SJSA1 (cell line): ENCODE measurements around the gene SMARCC2. TPM values are rescaled to one million over a fixed set of nuclear protein-coding genes. Genes with fewer than 3 reads are reported as not detected.
"Not testable (repeated sequence)": the region's sequence is repeated elsewhere in the genome, so short reads cannot be mapped to it uniquely, and the experiment has no call there.

ENCODE experiments used
- DNase-seq, 2 experiments: peaks; one replicate each; pipeline ENCODE4 v3.0.0-alpha.2; 2015 to 2020; ENCODE audit warnings: low spot score in 2 of 2, low read depth in 1 of 2
- H3K27ac ChIP-seq: fragments of 250-450 bp; sonication (Bioruptor Pico); 2 replicates; pipeline ENCODE4 v1.5.1; 2020; ENCODE audit warnings: mild to moderate bottlenecking, moderate library complexity
- H3K27me3 ChIP-seq: fragments of 250-450 bp; sonication (Bioruptor Pico); replicated peaks from 2 replicates; pipeline ENCODE4 v1.5.1; 2020; ENCODE audit warnings: mild to moderate bottlenecking, moderate library complexity
- H3K36me3 ChIP-seq: fragments of 250-450 bp; sonication (Bioruptor Pico); 2 replicates; pipeline ENCODE4 v1.5.1; 2020; ENCODE audit warnings: mild to moderate bottlenecking
- H3K4me1 ChIP-seq: fragments of 250-450 bp; sonication (Bioruptor Pico); replicated peaks from 2 replicates; pipeline ENCODE4 v1.6.1; 2021; ENCODE audit warnings: mild to moderate bottlenecking
- H3K4me3 ChIP-seq: fragments of 250-450 bp; sonication (Bioruptor Pico); 2 replicates; pipeline ENCODE4 v1.5.1; 2020; ENCODE audit warnings: mild to moderate bottlenecking
- H3K9me3 ChIP-seq: fragments of 250-450 bp; sonication (Bioruptor Pico); replicated peaks from 2 replicates; pipeline ENCODE4 v1.5.1; 2020; ENCODE audit warnings: mild to moderate bottlenecking
- total RNA-seq: library from RNA; depleted of rRNA; stranded (reverse); fragments of >200 nt; shearing (Covaris generic); gene quantifications from 2 replicates; pipeline ENCODE4 v1.2.3, GENCODE V29; 2014

SMARCC2 gene
- total RNA-seq, 1 experiment from 2014 or later, result 33.4 TPM

DNA sequence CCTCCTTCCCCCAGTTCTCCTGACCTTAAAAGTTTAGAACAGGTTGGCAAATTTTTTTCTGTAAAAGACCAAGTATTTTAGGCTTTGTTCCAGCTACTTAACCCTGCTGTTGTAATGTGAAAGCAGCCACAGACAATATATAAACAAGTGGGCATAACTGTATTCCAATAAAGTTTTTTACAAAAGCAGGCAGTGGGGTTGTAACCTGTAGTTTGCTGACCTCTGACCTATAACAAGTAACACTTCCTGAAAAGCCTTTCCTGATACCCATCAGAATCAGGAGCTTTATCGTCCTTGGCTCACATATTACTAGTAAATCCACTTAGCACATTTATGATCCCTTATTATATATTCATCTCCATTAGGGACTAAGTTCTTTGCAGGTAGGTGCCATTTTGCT, 13.1 kb upstream of the SMARCC2 start:
- H3K27ac ChIP-seq, result no peak overlapping the region
- peaks cover 28% of the 10 kb centered on the region for H3K4me1 ChIP-seq
- no peaks in the 10 kb centered on the region for H3K9me3 ChIP-seq
- H3K36me3 ChIP-seq, result peaks cover 31% of the 10 kb centered on the region
- H3K4me3 ChIP-seq, result no peak overlapping the region
- no peak for DNase-seq
- H3K27me3 ChIP-seq, result no peaks in the 10 kb centered on the region

DNA sequence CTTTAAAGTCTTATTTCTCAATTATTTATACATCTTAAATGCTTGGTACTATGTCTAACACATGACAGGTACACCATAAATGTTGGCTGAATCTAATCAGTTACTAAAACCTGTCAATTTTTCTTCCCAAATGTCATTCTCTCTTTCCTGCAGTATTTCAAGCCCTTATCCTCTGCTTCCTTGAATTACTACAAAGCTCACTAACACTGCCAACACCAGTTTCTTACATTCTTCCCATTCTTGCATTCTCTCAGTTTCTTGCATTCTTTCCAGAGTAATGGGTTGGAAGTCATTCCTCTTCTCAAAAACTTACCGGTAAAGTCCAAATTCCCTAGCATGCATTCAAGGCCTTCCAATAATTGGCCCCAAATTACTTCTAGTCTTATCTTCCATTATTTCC, 9.6 kb upstream of the SMARCC2 start:
- Histone ChIP-seq H3K4me3 (no peak overlapping the region), H3K36me3 (no peaks in the 10 kb centered on the region; the same call in 1 of the 2 replicates), H3K27me3 (no peaks in the 10 kb centered on the region), H3K4me1 (peaks cover 26% of the 10 kb centered on the region), H3K27ac (no peak overlapping the region), H3K9me3 (no peaks in the 10 kb centered on the region)
- no peak for DNase-seq

DNA sequence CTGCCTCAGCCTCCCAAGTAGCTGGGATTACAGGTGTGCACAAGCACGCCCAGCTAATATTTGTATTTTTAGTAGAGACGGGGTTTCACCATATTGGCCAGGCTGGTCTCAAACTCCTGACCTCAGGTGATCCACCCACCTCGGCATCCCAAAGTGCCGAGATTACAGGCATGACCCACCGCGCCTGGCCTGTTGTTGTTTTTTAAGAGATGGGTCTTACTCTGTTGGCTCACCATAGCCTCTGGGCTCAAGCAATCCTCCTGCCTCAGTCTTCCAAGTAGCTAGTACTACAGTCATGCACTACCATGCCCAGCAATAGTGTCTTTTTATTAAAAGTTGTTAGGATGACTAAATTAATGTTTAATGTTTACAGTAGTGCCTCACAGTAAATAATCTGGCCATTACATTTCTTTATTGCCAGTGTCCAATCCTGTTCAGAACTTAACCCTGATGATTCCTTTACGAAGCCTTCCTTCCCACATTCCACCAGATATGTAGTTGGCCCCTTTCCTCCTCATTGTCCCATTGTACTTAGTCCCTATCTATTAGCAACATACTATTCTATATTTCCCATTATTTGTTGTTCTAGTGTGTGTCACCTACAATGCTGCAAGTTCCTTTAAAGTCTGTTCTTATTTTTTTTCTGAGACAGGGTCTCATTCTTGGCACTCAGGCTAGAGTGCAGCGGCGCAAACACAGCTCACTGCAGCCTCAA, 8.8 kb upstream of the SMARCC2 start:
- DNase-seq, result no peak
- Histone ChIP-seq H3K27ac (peak overlapping the region; percentile 73; the same call in 1 of the 2 replicates), H3K27me3 (no peaks in the 10 kb centered on the region), H3K36me3 (no peaks in the 10 kb centered on the region), H3K4me3 (no peak overlapping the region), H3K4me1 (peaks cover 26% of the 10 kb centered on the region), H3K9me3 (no peaks in the 10 kb centered on the region)

DNA sequence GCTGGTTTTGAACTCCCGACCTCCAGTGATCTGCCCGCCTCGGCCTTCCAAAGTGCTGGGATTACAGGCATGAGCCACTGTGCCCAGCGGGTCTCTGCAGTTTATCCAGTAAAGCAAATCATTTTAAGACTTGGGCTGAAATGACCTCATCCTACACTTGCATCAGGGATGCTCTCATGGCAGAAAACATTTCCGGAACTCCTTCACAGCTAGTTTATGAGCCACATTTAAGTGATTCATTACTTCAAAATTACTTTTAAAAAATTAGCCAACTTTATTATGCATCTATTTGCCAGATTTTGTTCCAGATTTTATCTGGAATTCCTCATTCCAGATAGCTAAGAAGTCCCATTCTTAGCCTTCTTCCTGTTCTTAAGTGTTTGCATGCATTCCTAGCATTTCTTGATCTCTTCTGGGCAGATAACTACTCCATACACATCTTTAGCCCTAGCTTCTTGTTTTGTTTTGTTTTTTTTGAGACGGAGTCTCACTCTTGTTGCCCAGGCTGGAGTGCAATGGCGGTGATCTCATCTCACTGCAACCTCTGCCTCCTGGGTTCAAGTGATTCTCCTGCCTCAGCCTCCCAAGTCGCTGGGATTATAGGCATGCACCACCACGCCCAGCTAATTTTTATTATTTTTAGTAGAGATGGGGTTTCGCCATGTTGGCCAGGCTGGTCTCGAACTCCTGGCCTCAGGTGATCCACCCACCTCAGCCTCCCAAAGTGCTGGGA, 7.7 kb upstream of the SMARCC2 start:
- not testable (repeated sequence) for H3K4me3 ChIP-seq, H3K36me3 ChIP-seq, H3K9me3 ChIP-seq, H3K27me3 ChIP-seq
- DNase-seq, result peak; percentile 73 to 91
- Histone ChIP-seq H3K27ac (peak overlapping the region; percentile 73), H3K4me1 (peaks cover 26% of the 10 kb centered on the region)

DNA sequence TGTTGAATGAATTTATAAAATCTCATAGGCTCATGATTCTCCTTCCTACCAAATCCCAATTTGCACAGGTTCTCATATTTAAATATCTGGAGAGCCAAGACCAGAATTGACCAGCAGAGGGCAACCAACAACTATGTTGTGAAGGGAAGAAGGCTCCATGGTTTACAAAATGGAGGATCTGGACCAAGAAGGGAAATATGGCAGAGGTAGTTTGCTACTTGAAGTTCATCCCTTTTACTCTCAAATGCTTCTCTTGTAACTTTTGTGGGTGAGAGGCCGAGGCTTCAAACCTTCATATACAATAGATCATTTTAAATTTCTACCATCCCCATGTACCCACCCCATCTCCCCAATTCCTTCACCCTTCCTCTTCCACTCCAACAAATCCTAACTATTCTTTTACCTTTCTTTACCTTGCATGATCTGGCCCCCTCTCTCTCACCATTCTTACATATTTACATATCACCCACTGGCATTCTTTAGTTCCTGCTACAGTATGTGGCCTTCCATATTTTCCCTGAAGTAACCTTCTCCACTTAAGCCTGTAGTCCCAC, 3.8 kb upstream of the SMARCC2 start:
- no peaks in the 10 kb centered on the region for H3K27me3 ChIP-seq
- H3K4me3 ChIP-seq, result no peak overlapping the region
- H3K9me3 ChIP-seq, result no peaks in the 10 kb centered on the region
- H3K36me3 ChIP-seq, result peaks cover 2% of the 10 kb centered on the region
- DNase-seq, result peak; percentile 71 to 82
- H3K4me1 ChIP-seq, result peaks cover 24% of the 10 kb centered on the region
- H3K27ac ChIP-seq, result no peak overlapping the region

DNA sequence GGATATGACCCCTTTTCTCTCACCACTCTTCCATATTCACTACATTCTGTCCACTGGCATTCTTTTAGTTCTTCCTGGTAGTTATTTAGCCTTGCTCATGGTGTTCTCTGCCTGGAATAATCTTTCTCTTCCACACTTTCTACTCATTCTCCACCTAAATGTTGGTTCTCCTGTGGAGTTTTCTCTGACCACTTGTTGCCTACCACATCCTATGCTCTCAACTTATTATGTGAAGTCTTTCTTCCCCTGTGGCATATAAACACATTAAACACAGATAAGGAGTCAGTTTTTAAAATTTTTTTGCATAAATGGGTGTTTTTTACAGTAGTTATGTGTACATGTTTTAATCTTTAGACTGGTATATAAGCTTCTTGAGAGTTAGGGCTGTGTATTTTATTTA, 3.3 kb upstream of the SMARCC2 start:
- H3K4me3 ChIP-seq, result no peak overlapping the region
- no peaks in the 10 kb centered on the region for H3K9me3 ChIP-seq
- H3K27ac ChIP-seq, result no peak overlapping the region
- no peak for DNase-seq
- H3K4me1 ChIP-seq, result peaks cover 24% of the 10 kb centered on the region
- no peaks in the 10 kb centered on the region for H3K27me3 ChIP-seq
- H3K36me3 ChIP-seq, result peaks cover 8% of the 10 kb centered on the region

DNA sequence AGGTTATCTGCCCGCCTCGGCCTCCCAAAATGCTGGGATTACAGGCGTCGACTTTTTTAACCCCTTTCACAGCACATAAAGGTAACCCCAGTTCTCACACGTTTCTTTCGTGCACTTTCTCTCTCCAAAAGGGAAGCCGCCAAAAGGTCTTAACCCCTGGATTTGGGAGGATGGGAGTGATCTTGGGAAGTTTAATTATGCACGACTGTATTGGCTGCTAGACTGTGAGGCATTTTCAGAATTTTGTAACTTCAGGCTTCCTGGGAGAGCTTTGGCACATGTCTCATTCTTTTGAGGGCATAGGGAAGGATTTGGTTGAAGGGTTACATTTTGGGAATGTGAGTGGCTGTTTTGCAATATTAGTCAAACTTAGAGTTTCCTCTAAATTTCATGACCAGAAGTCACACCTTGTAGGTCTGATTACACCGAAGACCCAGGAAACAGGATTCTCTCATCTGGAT, 1.4 kb upstream of the SMARCC2 start:
- no peak for DNase-seq
- no peak overlapping the region for H3K27ac ChIP-seq
- no peaks in the 10 kb centered on the region for H3K9me3 ChIP-seq
- peak overlapping the region; percentile 84 for H3K4me3 ChIP-seq
- H3K36me3 ChIP-seq, result peaks cover 23% of the 10 kb centered on the region
- no peaks in the 10 kb centered on the region for H3K27me3 ChIP-seq
- H3K4me1 ChIP-seq, result peaks cover 13% of the 10 kb centered on the region

DNA sequence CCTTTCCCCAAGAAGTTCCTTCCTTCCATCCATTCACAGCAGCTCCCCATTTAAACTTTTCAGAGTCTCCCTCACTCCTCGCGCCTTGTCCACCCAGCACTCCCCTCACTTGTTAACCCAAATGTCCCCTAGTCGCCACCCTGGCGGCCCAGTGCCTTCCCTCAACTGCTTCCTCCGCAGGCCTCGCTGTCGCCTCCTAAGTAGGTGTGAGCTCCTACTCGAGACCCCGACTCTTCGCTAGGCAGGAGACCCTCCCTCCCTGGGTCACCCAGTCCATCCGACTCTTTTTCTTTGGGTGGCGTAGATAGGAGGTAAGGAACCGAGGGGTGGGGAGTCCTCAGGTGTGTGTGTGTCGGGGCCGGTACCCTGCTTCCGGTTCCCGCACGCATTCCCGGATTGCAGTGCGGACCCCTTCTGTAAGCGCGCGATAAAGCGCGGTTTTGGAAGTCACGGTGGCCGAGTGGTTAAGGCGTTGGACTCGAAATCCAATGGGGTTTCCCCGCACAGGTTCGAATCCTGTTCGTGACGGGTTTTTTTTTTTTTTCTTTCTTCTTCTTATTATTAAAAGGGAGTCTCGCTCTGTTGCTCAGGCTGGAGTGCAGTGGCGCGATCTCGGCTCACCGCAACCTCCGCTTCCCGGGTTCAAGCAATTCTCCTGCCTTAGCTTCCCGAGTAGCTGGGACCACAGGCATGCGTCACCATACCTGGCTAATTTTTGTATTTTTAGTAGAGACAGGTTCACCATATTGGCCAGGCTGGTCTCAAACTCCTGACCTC, 823 bp upstream of the SMARCC2 start:
- peak overlapping the region; percentile 63 for H3K27ac ChIP-seq
- H3K4me3 ChIP-seq, result peak overlapping the region; percentile 84
- H3K9me3 ChIP-seq, result no peaks in the 10 kb centered on the region
- peaks cover 13% of the 10 kb centered on the region for H3K4me1 ChIP-seq
- peak; percentile 82 to 97 for DNase-seq
- H3K27me3 ChIP-seq, result no peaks in the 10 kb centered on the region
- peaks cover 27% of the 10 kb centered on the region for H3K36me3 ChIP-seq

DNA sequence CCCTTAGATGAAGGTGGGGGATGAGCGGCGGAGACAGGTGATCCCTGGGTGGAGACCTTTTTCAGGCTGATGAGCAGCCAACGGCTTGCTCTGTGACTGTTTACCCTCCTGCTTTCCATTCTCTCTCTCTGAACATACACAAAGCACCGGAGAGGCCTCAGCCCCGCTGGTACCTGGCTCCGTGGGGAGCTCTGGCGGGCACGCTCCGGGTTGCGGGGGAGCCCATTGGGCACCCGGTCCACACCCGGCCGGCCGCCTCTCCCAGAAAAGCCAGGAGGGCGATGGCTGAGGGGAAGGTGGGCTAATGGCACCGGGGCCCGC, 545 bp downstream of the SMARCC2 start:
- no peaks in the 10 kb centered on the region for H3K9me3 ChIP-seq
- no peaks in the 10 kb centered on the region for H3K27me3 ChIP-seq
- no peak for DNase-seq
- H3K27ac ChIP-seq, result no peak overlapping the region
- H3K4me3 ChIP-seq, result peak overlapping the region; percentile 84
- H3K36me3 ChIP-seq, result peaks cover 41% of the 10 kb centered on the region
- peaks cover 13% of the 10 kb centered on the region for H3K4me1 ChIP-seq

DNA sequence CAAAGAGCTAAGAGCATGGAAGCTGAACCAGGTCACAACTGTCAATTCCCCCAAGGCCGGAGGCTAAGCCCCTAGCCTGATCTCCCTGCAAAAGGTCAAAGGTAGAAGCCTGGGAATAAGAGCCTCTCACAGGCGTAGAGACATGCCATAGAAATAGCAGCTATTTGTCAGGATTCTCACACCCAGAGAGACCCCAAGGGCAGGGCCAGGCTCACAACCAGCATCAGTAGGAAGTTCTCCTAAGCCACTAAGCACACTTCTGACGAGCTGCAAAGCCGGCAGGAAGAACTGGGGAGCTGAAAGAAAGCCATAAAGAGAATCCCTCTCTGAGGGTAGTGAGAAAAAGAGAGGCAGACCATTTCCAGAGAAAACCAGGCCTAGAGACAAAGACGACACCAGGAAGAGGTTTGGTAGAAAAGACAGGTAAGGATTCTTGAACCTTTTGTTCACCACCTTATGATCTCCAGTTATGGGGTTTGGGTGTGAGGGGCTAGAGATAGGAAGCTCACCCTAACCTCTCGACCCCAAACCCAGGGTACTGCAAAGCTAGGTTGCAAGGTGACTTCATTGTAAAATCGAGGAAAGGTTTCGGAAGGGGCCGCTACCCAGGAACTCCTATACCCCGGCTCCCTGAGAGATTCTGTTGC, 1.0 kb downstream of the SMARCC2 start:
- Histone ChIP-seq H3K27me3 (no peaks in the 10 kb centered on the region), H3K9me3 (no peaks in the 10 kb centered on the region), H3K4me3 (peak overlapping the region; percentile 84), H3K36me3 (peaks cover 46% of the 10 kb centered on the region), H3K4me1 (peaks cover 13% of the 10 kb centered on the region), H3K27ac (no peak overlapping the region)
- DNase-seq, result no peak

DNA sequence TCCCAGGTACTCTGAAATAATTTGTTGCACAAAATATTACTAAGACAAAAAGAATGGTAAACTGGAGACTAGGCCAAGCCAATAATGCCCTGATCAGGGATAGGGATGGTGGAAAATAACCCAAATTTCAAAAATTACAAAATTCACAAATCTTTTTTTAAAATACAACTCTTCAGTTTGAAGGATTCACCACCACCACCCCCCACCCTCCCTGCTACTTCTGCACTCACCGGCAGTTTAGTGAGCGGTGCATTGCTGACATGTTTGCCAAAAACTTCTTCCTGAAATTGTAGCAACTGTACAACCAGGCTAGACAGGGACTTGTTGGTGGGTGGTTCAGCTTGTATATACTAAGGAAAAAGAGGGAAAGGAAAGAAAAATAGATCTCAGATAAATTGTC, 2.3 kb downstream of the SMARCC2 start:
- Histone ChIP-seq H3K36me3 (peaks cover 59% of the 10 kb centered on the region), H3K27me3 (no peaks in the 10 kb centered on the region), H3K9me3 (no peaks in the 10 kb centered on the region), H3K4me3 (no peak overlapping the region), H3K4me1 (peaks cover 13% of the 10 kb centered on the region), H3K27ac (no peak overlapping the region)
- no peak for DNase-seq

DNA sequence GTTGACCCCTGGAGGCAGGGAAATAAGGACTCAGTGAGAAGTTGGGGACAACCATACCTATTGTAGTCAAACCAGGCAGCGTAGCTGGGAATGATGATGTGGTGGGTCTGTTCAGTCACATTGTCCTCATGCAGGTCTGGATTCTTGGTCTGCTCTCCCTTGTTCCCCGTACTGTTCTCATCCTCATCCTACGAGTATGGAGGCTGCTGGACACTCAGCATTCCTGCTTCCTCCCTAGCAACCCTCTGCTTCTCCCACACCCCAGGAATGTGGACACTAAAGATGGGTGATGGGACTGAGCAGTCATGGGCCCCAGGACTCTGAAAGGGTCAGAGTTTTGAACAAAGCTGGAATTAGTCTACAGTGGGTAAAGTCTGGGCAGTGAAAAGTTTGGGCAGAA, 10.9 kb downstream of the SMARCC2 start:
- Histone ChIP-seq H3K9me3 (no peaks in the 10 kb centered on the region), H3K36me3 (peaks cover 91% of the 10 kb centered on the region), H3K4me1 (no peaks in the 10 kb centered on the region), H3K4me3 (no peak overlapping the region), H3K27me3 (no peaks in the 10 kb centered on the region), H3K27ac (no peak overlapping the region)
- no peak for DNase-seq

DNA sequence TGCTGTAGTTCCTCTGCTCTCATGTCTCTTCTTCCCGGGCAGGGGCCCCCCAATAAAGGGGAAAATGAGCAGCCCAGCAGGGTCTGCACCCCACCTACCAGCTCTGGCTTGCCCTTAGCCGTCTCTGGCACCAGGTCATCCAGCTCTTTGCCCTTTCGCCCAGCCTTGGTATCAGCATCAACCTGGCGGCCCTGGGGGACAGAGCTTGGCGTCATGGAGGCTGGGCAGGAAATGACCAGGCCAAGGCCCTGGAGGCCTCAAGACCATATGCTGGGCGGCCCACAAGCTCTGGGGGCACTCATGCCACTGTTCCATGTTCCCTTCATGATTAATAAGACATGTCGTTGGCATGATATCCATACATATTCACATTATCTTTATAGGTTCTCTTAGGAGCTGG, 16.4 kb downstream of the SMARCC2 start:
- H3K36me3 ChIP-seq, result peaks cover 92% of the 10 kb centered on the region
- H3K4me3 ChIP-seq, result no peak overlapping the region
- H3K4me1 ChIP-seq, result no peaks in the 10 kb centered on the region
- no peak overlapping the region for H3K27ac ChIP-seq
- H3K27me3 ChIP-seq, result no peaks in the 10 kb centered on the region
- no peak for DNase-seq
- H3K9me3 ChIP-seq, result no peaks in the 10 kb centered on the region
